Liver (tissue), 9 donors: Measurements from ENCODE around the gene ART5. TPM values are rescaled to one million over a fixed set of nuclear protein-coding genes. Genes with fewer than 3 reads are reported as not detected.
"Not testable (repeated sequence)": the region's sequence is repeated elsewhere in the genome, so short reads cannot be mapped to it uniquely, and the experiment has no call there.

Experiments used
- DNase-seq: peaks from one replicate; pipeline ENCODE4 v3.0.0-alpha.2; 2017; ENCODE audit warnings: low spot score
- H3K27ac ChIP-seq, 2 donors: one replicate each; pipeline ENCODE4 v1.7.0; 2013; ENCODE audit warnings: inconsistent platforms in 2 of 2, low read length in 2 of 2, control low read depth in 1 of 2, low read depth in 1 of 2, mild to moderate bottlenecking in 1 of 2
- H3K27me3 ChIP-seq, 4 donors: one replicate each; pipeline versions ENCODE4 v1.6.1 to v1.7.0; 2013; ENCODE audit warnings: low read length in 3 of 4, inconsistent platforms in 1 of 4, mild to moderate bottlenecking in 1 of 4, moderate library complexity in 1 of 4; ENCODE audit not compliant: control insufficient read depth in 4 of 4, insufficient read depth in 4 of 4
- H3K36me3 ChIP-seq, 4 donors: one replicate each; pipeline versions ENCODE4 v1.6.1 to v1.7.0; 2013; ENCODE audit warnings: low read length in 3 of 4, mild to moderate bottlenecking in 3 of 4, low read depth in 1 of 4, moderate library complexity in 1 of 4; ENCODE audit not compliant: control insufficient read depth in 4 of 4, insufficient read depth in 3 of 4
- H3K4me1 ChIP-seq, 4 donors: one replicate each; pipeline versions ENCODE4 v1.6.1 to v1.7.0; 2013; ENCODE audit warnings: low read length in 3 of 4, mild to moderate bottlenecking in 3 of 4, moderate library complexity in 1 of 4; ENCODE audit not compliant: control insufficient read depth in 4 of 4, insufficient read depth in 4 of 4
- H3K4me3 ChIP-seq, 3 donors: one replicate each; pipeline versions ENCODE4 v1.6.1 to v1.7.0; 2013; ENCODE audit warnings: low read length in 3 of 3, control low read depth in 1 of 3, low read depth in 1 of 3, mild to moderate bottlenecking in 1 of 3
- H3K9ac ChIP-seq, 2 donors: one replicate each; pipeline ENCODE4 v1.7.0; 2013; ENCODE audit warnings: low read length in 2 of 2, mild to moderate bottlenecking in 2 of 2, moderate library complexity in 2 of 2, control low read depth in 1 of 2, low read depth in 1 of 2
- H3K9me3 ChIP-seq, 4 donors: one replicate each; pipeline versions ENCODE4 v1.6.1 to v1.7.0; 2013; ENCODE audit warnings: low read length in 3 of 4; ENCODE audit not compliant: control insufficient read depth in 4 of 4
- EGR1 ChIP-seq, 2 donors: IDR thresholded peaks; 2 replicates each; pipeline ENCODE4 v1.6.1; 2016 to 2018; ENCODE audit warnings: antibody characterized with exemption in 2 of 2, low read depth in 2 of 2
- FOXA1 ChIP-seq: IDR thresholded peaks from 2 replicates; pipeline ENCODE4 v1.6.1; 2016; ENCODE audit warnings: antibody characterized with exemption
- FOXA2 ChIP-seq: IDR thresholded peaks from 2 replicates; pipeline ENCODE4 v1.6.1; 2016; ENCODE audit warnings: antibody characterized with exemption
- GABPA ChIP-seq, 2 donors: IDR thresholded peaks in 1 of 2; conservative IDR thresholded peaks in 1 of 2; 2 replicates each; pipeline ENCODE4 v1.6.1; 2016; ENCODE audit warnings: antibody characterized with exemption in 2 of 2, mild to moderate bottlenecking in 1 of 2, moderate library complexity in 1 of 2
- HNF4G ChIP-seq: IDR thresholded peaks from 2 replicates; pipeline ENCODE4 v1.6.1; 2016; ENCODE audit warnings: antibody characterized with exemption
- JUND ChIP-seq, 2 donors: IDR thresholded peaks; 2 replicates each; pipeline ENCODE4 v1.6.1; 2016; ENCODE audit warnings: antibody characterized with exemption in 2 of 2
- NR2F2 ChIP-seq: IDR thresholded peaks from 2 replicates; pipeline ENCODE4 v1.6.1; 2016; ENCODE audit warnings: antibody characterized with exemption
- RAD21 ChIP-seq, 2 donors: IDR thresholded peaks; 2 replicates each; pipeline ENCODE4 v1.6.1; 2016; ENCODE audit warnings: antibody characterized with exemption in 2 of 2, mild to moderate bottlenecking in 2 of 2
- RXRA ChIP-seq, 2 donors: IDR thresholded peaks; 2 replicates each; pipeline ENCODE4 v1.6.1; 2017 to 2018; ENCODE audit warnings: antibody characterized with exemption in 2 of 2, mild to moderate bottlenecking in 1 of 2
- SP1 ChIP-seq: IDR thresholded peaks from 2 replicates; pipeline ENCODE4 v1.6.1; 2018; ENCODE audit warnings: antibody characterized with exemption, mild to moderate bottlenecking
- TAF1 ChIP-seq: conservative IDR thresholded peaks from 2 replicates; pipeline ENCODE4 v1.6.1; 2016; ENCODE audit warnings: antibody characterized with exemption, mild to moderate bottlenecking
- YY1 ChIP-seq: IDR thresholded peaks from 2 replicates; pipeline ENCODE4 v1.6.1; 2016; ENCODE audit warnings: antibody characterized with exemption, mild to moderate bottlenecking
- WGBS: extraction: QIAGEN DNeasy Blood & Tissue Kit; methylation state at CpG from one replicate; pipeline ENCODE4 v1.1.7; 2013; 5-methylcytosine and 5-hydroxymethylcytosine counted together
- polyA plus RNA-seq, 2 donors: library from polyadenylated mRNA; stranded (reverse) in 1 of 2; unstranded in 1 of 2; fragments of 200-250 nt in 1 of 2; fragments of >200 nt in 1 of 2; fragmentation: Nextera tagmentation in 1 of 2; extraction: Ambion mirVana in 1 of 2; gene quantifications; one replicate each; pipeline versions ENCODE4 v1.2.1 to v1.2.3, GENCODE V29; 2013 to 2015
- total RNA-seq, 2 donors: library from RNA; depleted of rRNA; stranded (reverse); fragments of >200 nt; gene quantifications; one replicate each; pipeline ENCODE4 v1.2.3, GENCODE V29; 2014
- TF ChIP-seq, protein P1 (sequence below): IDR thresholded peaks from 2 replicates; pipeline ENCODE4 v1.6.1; 2016; ENCODE audit warnings: antibody characterized with exemption
- TF ChIP-seq, protein P2 (sequence below): IDR thresholded peaks from 2 replicates; pipeline ENCODE4 v1.6.1; 2016; ENCODE audit warnings: antibody characterized with exemption
- TF ChIP-seq, protein P3 (sequence below): fragments of 150-350 bp; IDR thresholded peaks from 2 replicates; pipeline ENCODE4 v1.5.1; 2017; ENCODE audit warnings: improper control_type of control experiment, low read depth, low read length; ENCODE audit not compliant: missing input control
- TF ChIP-seq, protein P4 (sequence below): IDR thresholded peaks from 2 replicates; pipeline ENCODE4 v1.6.1; 2016; ENCODE audit warnings: antibody characterized with exemption
- donor health status: healthy.
- donor health status: healthy.
- donor health status: healthy.
- donor health status: healthy.
- donor health status: healthy.

The ART5 gene
- total and polyA plus RNA-seq, 4 donors: 0.17 to 0.93 TPM; not detected in 2

DNA sequence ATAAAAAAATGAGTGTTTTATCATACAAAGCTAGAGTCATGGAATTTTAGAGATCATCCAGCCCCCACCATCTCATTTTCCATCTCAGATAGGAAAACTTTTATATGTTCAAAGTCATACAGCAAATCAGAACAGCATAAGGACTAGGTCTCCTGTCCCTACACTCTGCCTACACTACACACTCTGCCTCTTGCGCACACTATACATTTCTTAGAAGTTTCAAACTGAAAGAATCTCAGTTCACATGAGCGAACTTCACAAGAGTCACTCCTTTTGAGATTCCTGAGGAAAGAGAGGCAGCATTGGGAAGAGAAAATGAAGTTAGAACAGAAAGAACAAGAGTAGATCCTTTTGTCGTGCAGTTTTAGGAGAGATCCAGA lies 36.5 kb downstream of the ART5 start:
- H3K36me3 ChIP-seq: no peaks in the 10 kb centered on the region
- WGBS: 85% methylated on average over 3 of the region's 3 CpGs
- H3K27me3 ChIP-seq: no peaks in the 10 kb centered on the region
- H3K4me3 ChIP-seq: no peak overlapping the region
- no peaks in the 10 kb centered on the region for H3K9me3 ChIP-seq
- no peak overlapping the region for H3K27ac ChIP-seq
- no peaks in the 10 kb centered on the region for H3K4me1 ChIP-seq
- H3K9ac ChIP-seq: no peak overlapping the region
- TF ChIP-seq, protein P1, sequence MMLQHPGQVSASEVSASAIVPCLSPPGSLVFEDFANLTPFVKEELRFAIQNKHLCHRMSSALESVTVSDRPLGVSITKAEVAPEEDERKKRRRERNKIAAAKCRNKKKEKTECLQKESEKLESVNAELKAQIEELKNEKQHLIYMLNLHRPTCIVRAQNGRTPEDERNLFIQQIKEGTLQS: no peak
- TF ChIP-seq TAF1 (no peak), FOXA1 (no peak), RAD21 (IDR thresholded peaks at IDR 0.05) (no peak), RXRA (IDR thresholded peaks at IDR 0.05) (no peak), YY1 (no peak), HNF4G (no peak), EGR1 (IDR thresholded peaks at IDR 0.05; ENCODE audit: low read depth in 2 of 2) (no peak), FOXA2 (no peak), JUND (IDR thresholded peaks at IDR 0.05) (no peak), SP1 (no peak)
- TF ChIP-seq, protein P2, sequence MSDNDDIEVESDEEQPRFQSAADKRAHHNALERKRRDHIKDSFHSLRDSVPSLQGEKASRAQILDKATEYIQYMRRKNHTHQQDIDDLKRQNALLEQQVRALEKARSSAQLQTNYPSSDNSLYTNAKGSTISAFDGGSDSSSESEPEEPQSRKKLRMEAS: no peak
- TF ChIP-seq, protein P3, sequence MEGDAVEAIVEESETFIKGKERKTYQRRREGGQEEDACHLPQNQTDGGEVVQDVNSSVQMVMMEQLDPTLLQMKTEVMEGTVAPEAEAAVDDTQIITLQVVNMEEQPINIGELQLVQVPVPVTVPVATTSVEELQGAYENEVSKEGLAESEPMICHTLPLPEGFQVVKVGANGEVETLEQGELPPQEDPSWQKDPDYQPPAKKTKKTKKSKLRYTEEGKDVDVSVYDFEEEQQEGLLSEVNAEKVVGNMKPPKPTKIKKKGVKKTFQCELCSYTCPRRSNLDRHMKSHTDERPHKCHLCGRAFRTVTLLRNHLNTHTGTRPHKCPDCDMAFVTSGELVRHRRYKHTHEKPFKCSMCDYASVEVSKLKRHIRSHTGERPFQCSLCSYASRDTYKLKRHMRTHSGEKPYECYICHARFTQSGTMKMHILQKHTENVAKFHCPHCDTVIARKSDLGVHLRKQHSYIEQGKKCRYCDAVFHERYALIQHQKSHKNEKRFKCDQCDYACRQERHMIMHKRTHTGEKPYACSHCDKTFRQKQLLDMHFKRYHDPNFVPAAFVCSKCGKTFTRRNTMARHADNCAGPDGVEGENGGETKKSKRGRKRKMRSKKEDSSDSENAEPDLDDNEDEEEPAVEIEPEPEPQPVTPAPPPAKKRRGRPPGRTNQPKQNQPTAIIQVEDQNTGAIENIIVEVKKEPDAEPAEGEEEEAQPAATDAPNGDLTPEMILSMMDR: no peak
- TF ChIP-seq, protein P4, sequence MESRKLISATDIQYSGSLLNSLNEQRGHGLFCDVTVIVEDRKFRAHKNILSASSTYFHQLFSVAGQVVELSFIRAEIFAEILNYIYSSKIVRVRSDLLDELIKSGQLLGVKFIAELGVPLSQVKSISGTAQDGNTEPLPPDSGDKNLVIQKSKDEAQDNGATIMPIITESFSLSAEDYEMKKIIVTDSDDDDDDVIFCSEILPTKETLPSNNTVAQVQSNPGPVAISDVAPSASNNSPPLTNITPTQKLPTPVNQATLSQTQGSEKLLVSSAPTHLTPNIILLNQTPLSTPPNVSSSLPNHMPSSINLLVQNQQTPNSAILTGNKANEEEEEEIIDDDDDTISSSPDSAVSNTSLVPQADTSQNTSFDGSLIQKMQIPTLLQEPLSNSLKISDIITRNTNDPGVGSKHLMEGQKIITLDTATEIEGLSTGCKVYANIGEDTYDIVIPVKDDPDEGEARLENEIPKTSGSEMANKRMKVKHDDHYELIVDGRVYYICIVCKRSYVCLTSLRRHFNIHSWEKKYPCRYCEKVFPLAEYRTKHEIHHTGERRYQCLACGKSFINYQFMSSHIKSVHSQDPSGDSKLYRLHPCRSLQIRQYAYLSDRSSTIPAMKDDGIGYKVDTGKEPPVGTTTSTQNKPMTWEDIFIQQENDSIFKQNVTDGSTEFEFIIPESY: no peak
- no peak for DNase-seq

DNA sequence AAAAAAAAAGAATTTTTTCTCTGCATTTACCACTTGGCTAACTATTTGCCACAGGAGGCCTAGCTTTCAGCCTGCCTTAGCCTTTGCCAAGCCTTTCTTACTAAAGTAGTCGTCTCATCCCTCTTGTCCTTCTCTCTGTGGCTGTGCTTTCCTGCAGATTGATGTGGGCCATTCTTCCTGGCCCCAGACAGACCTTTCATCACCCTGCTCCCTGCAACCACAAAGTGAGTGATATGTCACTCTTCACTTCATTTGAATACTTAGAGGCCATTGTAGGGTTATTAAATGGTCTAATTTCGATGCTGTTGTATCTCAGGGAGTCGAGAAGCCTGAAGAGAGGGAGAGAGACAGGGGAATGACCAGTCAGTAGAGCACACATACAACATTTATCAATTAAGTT lies 37.6 kb downstream of the ART5 start:
- 70% methylated on average over 3 of the region's 3 CpGs for WGBS
- TF ChIP-seq EGR1 (IDR thresholded peaks at IDR 0.05; ENCODE audit: low read depth in 2 of 2) (no peak), GABPA (IDR thresholded peaks at IDR 0.05 in 1 of 2, conservative IDR thresholded peaks at IDR 0.05 in 1 of 2) (no peak), JUND (IDR thresholded peaks at IDR 0.05) (no peak), SP1 (no peak), RAD21 (IDR thresholded peaks at IDR 0.05) (no peak), TAF1 (no peak), FOXA1 (no peak), RXRA (IDR thresholded peaks at IDR 0.05) (no peak), HNF4G (no peak), YY1 (no peak), FOXA2 (no peak), NR2F2 (no peak)
- TF ChIP-seq, protein P3: no peak
- TF ChIP-seq, protein P4: no peak
- TF ChIP-seq, protein P1: no peak
- TF ChIP-seq, protein P2: no peak
- no peaks in the 10 kb centered on the region for H3K4me1 ChIP-seq

DNA sequence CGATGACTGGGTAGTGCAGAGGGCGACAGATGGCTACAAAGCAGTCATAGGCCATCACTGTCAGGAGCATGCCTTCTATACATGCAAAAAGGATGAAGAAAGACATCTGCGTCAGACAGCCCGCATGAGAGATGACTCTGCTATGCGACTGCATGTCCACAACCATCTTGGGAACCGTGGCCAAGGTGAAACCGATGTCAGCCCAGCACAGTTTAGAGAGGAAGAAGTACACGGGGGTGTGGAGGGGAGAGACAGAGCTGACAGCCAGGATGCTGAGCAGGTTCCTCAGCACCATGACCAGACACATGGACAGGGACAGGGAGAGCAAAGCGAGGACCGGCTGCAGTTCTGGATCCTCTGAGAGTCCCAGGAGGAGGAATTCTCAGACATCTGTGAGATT lies 41.6 kb downstream of the ART5 start:
- H3K27me3 ChIP-seq, H3K9me3 ChIP-seq, H3K4me1 ChIP-seq, H3K27ac ChIP-seq, H3K36me3 ChIP-seq, H3K9ac ChIP-seq, DNase-seq, H3K4me3 ChIP-seq: not testable (repeated sequence)
- WGBS: 82% methylated on average over 10 of the region's 10 CpGs

More for the DNA sequence above, 37.6 kb downstream of the ART5 start:
- Histone ChIP-seq H3K4me3 (no peak overlapping the region), H3K27ac (no peak overlapping the region), H3K36me3 (no peaks in the 10 kb centered on the region), H3K9me3 (no peaks in the 10 kb centered on the region), H3K27me3 (no peaks in the 10 kb centered on the region), H3K9ac (no peak overlapping the region)
- DNase-seq: no peak
